Measurements from ENCODE around the gene HPD.

DNA sequence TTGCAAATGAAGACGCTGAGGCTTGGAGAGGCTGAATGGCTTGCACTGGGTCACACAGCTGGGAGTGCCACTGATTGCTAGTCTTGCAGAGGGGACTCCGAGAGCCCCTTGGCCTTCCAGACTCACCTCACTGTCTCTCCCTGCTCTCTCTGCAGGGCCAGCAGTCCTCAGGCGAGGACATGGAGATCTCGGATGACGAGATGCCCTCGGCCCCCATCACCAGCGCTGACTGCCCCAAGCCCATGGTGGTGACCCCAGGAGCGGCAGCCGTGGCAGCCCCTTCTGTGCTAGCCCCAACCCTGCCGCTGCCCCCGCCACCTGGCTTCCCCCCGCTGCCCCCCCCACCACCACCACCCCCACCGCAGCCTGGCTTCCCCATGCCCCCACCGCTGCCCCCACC is 44.7 kb downstream of the HPD start:
- TF ChIP-seq, protein P1, sequence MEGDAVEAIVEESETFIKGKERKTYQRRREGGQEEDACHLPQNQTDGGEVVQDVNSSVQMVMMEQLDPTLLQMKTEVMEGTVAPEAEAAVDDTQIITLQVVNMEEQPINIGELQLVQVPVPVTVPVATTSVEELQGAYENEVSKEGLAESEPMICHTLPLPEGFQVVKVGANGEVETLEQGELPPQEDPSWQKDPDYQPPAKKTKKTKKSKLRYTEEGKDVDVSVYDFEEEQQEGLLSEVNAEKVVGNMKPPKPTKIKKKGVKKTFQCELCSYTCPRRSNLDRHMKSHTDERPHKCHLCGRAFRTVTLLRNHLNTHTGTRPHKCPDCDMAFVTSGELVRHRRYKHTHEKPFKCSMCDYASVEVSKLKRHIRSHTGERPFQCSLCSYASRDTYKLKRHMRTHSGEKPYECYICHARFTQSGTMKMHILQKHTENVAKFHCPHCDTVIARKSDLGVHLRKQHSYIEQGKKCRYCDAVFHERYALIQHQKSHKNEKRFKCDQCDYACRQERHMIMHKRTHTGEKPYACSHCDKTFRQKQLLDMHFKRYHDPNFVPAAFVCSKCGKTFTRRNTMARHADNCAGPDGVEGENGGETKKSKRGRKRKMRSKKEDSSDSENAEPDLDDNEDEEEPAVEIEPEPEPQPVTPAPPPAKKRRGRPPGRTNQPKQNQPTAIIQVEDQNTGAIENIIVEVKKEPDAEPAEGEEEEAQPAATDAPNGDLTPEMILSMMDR (conservative IDR thresholded peaks at IDR 0.05; ENCODE audit: low read length) = no peak
- no peak for TF ChIP-seq EZH2phosphoT487 (IDR thresholded peaks at IDR 0.05; ENCODE audit: borderline replicate concordance, low read depth, low read length)
